CD14-positive monocyte (primary cell): ENCODE results near the gene CNOT10. TPM values are rescaled to one million over a fixed set of nuclear protein-coding genes. Genes with fewer than 3 reads are reported as not detected.
"Not testable (repeated sequence)": the region's sequence is repeated elsewhere in the genome, so short reads cannot be mapped to it uniquely, and the experiment has no call there.

Experiments
- DNase-seq, 3 donors: peaks; one replicate each; pipeline ENCODE4 v3.0.0-alpha.2; 2011 to 2022
- H2AFZ ChIP-seq: 2 replicates; pipeline ENCODE4 v1.6.0; 2012; ENCODE audit warnings: mild to moderate bottlenecking, low read depth, low read length, inconsistent platforms; ENCODE audit not compliant: insufficient read depth, poor library complexity, severe bottlenecking
- H3K27ac ChIP-seq, 2 donors: 1 replicate in 1 of 2; 2 replicates in 1 of 2; pipeline ENCODE4 v1.5.1; 2012 to 2013; ENCODE audit warnings: low read length in 2 of 2, control low read depth in 1 of 2, inconsistent platforms in 1 of 2, low read depth in 1 of 2, mild to moderate bottlenecking in 1 of 2
- H3K27me3 ChIP-seq, 2 donors: one replicate each; pipeline versions ENCODE4 v1.6.0 to v1.6.1; 2011 to 2013; ENCODE audit warnings: low read length in 2 of 2; ENCODE audit not compliant: control insufficient read depth in 2 of 2, insufficient read depth in 2 of 2
- H3K36me3 ChIP-seq, 2 donors: replicated peaks in 1 of 2; 1 replicate in 1 of 2; 2 replicates in 1 of 2; pipeline versions ENCODE4 v1.5.1 to v1.6.1; 2012 to 2013; ENCODE audit warnings: low read length in 2 of 2, control low read depth in 1 of 2, inconsistent platforms in 1 of 2, mild to moderate bottlenecking in 1 of 2; ENCODE audit not compliant: insufficient read depth in 2 of 2, control insufficient read depth in 1 of 2
- H3K4me1 ChIP-seq, 2 donors: 1 replicate in 1 of 2; 2 replicates in 1 of 2; pipeline versions ENCODE4 v1.5.1 to v1.6.1; 2012 to 2013; ENCODE audit warnings: low read length in 2 of 2, control low read depth in 1 of 2, inconsistent platforms in 1 of 2, mild to moderate bottlenecking in 1 of 2, moderate library complexity in 1 of 2; ENCODE audit not compliant: insufficient read depth in 2 of 2, control insufficient read depth in 1 of 2
- H3K4me2 ChIP-seq: replicated peaks from 2 replicates; pipeline ENCODE3; 2012; ENCODE audit warnings: low read length, moderate library complexity, mild to moderate bottlenecking; ENCODE audit not compliant: poor library complexity, severe bottlenecking; ENCODE audit errors: extremely low read depth
- H3K4me3 ChIP-seq, 3 experiments: fragments of 200-600 bp in 1 of 3; sonication (generic) in 1 of 3; replicated peaks in 1 of 3; 1 replicate in 2 of 3; 2 replicates in 1 of 3; pipeline ENCODE4 v1.5.1; 2011 to 2013; ENCODE audit warnings: low read length in 3 of 3, mild to moderate bottlenecking in 3 of 3, control low read depth in 2 of 3, low read depth in 2 of 3, inconsistent platforms in 1 of 3, moderate library complexity in 1 of 3
- H3K79me2 ChIP-seq: 2 replicates; pipeline ENCODE4 v1.6.0; 2012; ENCODE audit warnings: mild to moderate bottlenecking, control low read depth, inconsistent platforms, low read length, moderate library complexity; ENCODE audit not compliant: insufficient read depth
- H3K9ac ChIP-seq: 2 replicates; pipeline ENCODE4 v1.6.0; 2017; ENCODE audit warnings: low read length, mild to moderate bottlenecking; ENCODE audit not compliant: insufficient read depth, poor library complexity, severe bottlenecking
- H3K9me3 ChIP-seq, 2 donors: replicated peaks in 1 of 2; 1 replicate in 1 of 2; 2 replicates in 1 of 2; pipeline versions ENCODE4 v1.5.1 to v1.6.1; 2012 to 2013; ENCODE audit warnings: low read length in 2 of 2, control low read depth in 1 of 2; ENCODE audit not compliant: control insufficient read depth in 1 of 2, insufficient read depth in 1 of 2
- H4K20me1 ChIP-seq: 2 replicates; pipeline ENCODE4 v1.6.0; 2012; ENCODE audit warnings: mild to moderate bottlenecking, low read length, control low read depth, moderate library complexity; ENCODE audit not compliant: insufficient read depth
- H3K27ac Mint-ChIP-seq, 7 donors: one replicate each; pipeline ENCODE4 v1.8.0; 2020; ENCODE audit warnings: mild to moderate bottlenecking in 7 of 7, mixed read lengths in 7 of 7, moderate library complexity in 6 of 7, inconsistent platforms in 2 of 7
- H3K27me3 Mint-ChIP-seq, 3 donors: one replicate each; pipeline ENCODE4 v1.8.0; 2021 to 2022; ENCODE audit warnings: low read depth in 3 of 3, mild to moderate bottlenecking in 3 of 3, mixed read lengths in 3 of 3, moderate library complexity in 3 of 3, inconsistent platforms in 1 of 3
- H3K36me3 Mint-ChIP-seq, 2 donors: one replicate each; pipeline ENCODE4 v1.8.0; 2020; ENCODE audit warnings: mixed read lengths in 2 of 2, inconsistent platforms in 1 of 2, mild to moderate bottlenecking in 1 of 2
- H3K4me1 Mint-ChIP-seq: one replicate; pipeline ENCODE4 v1.8.0; 2020; ENCODE audit warnings: mild to moderate bottlenecking, mixed read lengths
- H3K4me3 Mint-ChIP-seq, 2 donors: one replicate each; pipeline ENCODE4 v1.8.0; 2020; ENCODE audit warnings: mild to moderate bottlenecking in 2 of 2, mixed read lengths in 2 of 2, moderate library complexity in 1 of 2
- H3K9me3 Mint-ChIP-seq, 7 donors: one replicate each; pipeline ENCODE4 v1.8.0; 2020 to 2022; ENCODE audit warnings: mixed read lengths in 7 of 7, mild to moderate bottlenecking in 6 of 7, moderate library complexity in 6 of 7, inconsistent platforms in 2 of 7
- CTCF ChIP-seq: fragments of 200-600 bp; IDR thresholded peaks from one replicate; pipeline ENCODE4 v1.8.0; 2022; ENCODE audit warnings: antibody characterized with exemption, mild to moderate bottlenecking
- WGBS: methylation state at CpG from one replicate; pipeline ENCODE4 v1.1.5; 2013; ENCODE audit warnings: missing lambda C conversion rate; ENCODE audit not compliant: insufficient coverage; 5-methylcytosine and 5-hydroxymethylcytosine counted together
- intact Hi-C, 2 donors: fragments of 100-400 bp; cut with micrococcal nuclease; formaldehyde crosslinking; loops; one replicate each; pipeline versions ENCODE4 v1.15.0 to v1.15.1; 2023
- polyA plus RNA-seq, 3 donors: library from polyadenylated mRNA; depleted of rRNA in 1 of 3; unstranded in 2 of 3; stranded (reverse) in 1 of 3; fragments of 300-500 nt in 2 of 3; fragments of >200 nt in 1 of 3; fragmentation: Illumina TruSeq in 2 of 3; gene quantifications; 1 replicate in 2 of 3; 2 replicates in 1 of 3; pipeline ENCODE4 v1.2.3, GENCODE V29; 2012 to 2021

Gene CNOT10
- polyA plus RNA-seq, 3 donors: 17.9 to 21.5 (median 19.6) TPM

GRCh38 chr3:32781211-32781968 is 96.4 kb downstream of the CNOT10 start:
- peaks cover 10 to 28% of the 10 kb centered on the region in 2 donors for H3K4me1 ChIP-seq
- Mint-ChIP-seq H3K4me3 (peak overlapping the region; percentile 90 to 99), H3K27me3 (peaks cover 6 to 16% (median 15%) of the 10 kb centered on the region in 3 donors), H3K9me3 (peaks cover 0 to 2% (median 0%) of the 10 kb centered on the region in 7 donors), H3K27ac (peak overlapping the region in 6 of 7 donors; percentile 19 to 87 (median 68)), H3K4me1 (peaks cover 31% of the 10 kb centered on the region), H3K36me3 (peaks cover 3% of the 10 kb centered on the region in 2 donors)
- intact Hi-C loops: no loop called here
- H3K4me3 ChIP-seq: peak overlapping the region; percentile 40 to 91 (median 55)
- H3K27me3 ChIP-seq: no peaks in the 10 kb centered on the region
- peak overlapping the region; percentile 88 for H3K4me2 ChIP-seq
- H3K36me3 ChIP-seq: no peaks in the 10 kb centered on the region
- H3K27ac ChIP-seq: no peak overlapping the region
- H3K9ac ChIP-seq: peak overlapping the region; percentile 19
- under 1% methylated on average over 44 of the region's 59 CpGs for WGBS
- peak overlapping the region; percentile 93 for H2AFZ ChIP-seq
- no peaks in the 10 kb centered on the region for H3K9me3 ChIP-seq
- no peaks in the 10 kb centered on the region for H4K20me1 ChIP-seq
- peak; percentile 86 for TF ChIP-seq CTCF
- H3K79me2 ChIP-seq: no peaks in the 10 kb centered on the region
- DNase-seq: peak; percentile 52 to 66 (median 61)

GRCh38 chr3:32781969-32782270 is 96.9 kb downstream of the CNOT10 start:
- H3K36me3 Mint-ChIP-seq, H3K9ac ChIP-seq, H4K20me1 ChIP-seq, H3K9me3 ChIP-seq, intact Hi-C loops, H3K27ac ChIP-seq, H3K4me3 ChIP-seq, DNase-seq, H3K9me3 Mint-ChIP-seq, H3K27me3 ChIP-seq, H3K79me2 ChIP-seq, H3K4me2 ChIP-seq, H3K4me3 Mint-ChIP-seq, H3K36me3 ChIP-seq, H2AFZ ChIP-seq: not testable (repeated sequence)
- Mint-ChIP-seq H3K4me1 (peaks cover 31% of the 10 kb centered on the region), H3K27me3 (peaks cover 6 to 16% (median 15%) of the 10 kb centered on the region in 3 donors), H3K27ac (peak overlapping the region in 1 of 7 donors; percentile 6)
- peaks cover 10 to 28% of the 10 kb centered on the region in 2 donors for H3K4me1 ChIP-seq
- 95% methylated on average over 3 of the region's 9 CpGs for WGBS
